B cell (primary cell): ENCODE data around the gene MCF2L.

Source experiments
- EZH2 ChIP-seq: IDR thresholded peaks from 2 replicates; pipeline ENCODE4 v1.6.1; 2012; ENCODE audit warnings: borderline replicate concordance, low read depth, mild to moderate bottlenecking, moderate library complexity, low read length; ENCODE audit not compliant: insufficient read depth, poor library complexity, severe bottlenecking
- TF ChIP-seq, protein P1 (sequence below): fragments of 200-600 bp; IDR thresholded peaks from one replicate; pipeline ENCODE4 v1.8.0; 2022; ENCODE audit warnings: antibody characterized with exemption, mild to moderate bottlenecking

DNA sequence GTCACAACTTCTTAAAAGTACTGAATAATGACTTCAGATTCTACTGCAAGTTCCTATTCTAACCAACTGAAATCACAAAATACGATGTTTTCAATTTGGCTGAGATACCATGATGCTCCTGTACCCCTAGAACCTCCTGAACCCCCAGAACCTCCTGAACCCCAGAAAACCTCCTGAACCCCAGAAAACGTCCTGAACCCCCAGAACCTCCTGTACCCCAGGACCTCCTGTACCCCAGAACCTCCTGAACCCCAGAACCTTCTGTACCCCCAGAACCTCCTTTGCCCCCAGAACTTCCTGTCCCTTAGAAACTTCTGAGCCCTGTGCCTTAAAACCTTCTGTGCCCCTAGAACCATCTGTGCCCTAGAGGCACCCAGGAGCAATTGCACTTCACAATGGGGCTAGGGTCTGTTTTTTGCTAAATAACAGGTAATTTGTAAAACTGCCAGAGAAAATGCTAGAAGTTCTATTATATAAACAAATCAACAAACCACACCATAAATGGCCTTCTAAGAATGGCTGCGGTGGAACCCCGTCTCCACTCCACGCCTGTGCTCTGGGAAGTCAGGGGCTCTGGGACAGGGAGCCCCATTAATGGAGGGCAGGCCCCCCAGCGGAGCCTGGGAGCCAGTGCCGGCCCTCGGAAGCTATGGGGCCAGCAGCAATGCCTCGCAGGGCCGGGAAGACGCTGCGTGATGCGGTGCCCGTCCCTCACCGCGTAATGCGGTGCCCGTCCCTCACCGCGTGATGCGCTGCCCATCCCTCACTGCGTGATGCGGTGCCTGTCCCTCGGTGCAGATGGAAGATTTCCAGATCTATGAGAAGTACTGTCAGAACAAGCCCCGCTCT lies 115.3 kb downstream of the MCF2L start:
- TF ChIP-seq, protein P1, sequence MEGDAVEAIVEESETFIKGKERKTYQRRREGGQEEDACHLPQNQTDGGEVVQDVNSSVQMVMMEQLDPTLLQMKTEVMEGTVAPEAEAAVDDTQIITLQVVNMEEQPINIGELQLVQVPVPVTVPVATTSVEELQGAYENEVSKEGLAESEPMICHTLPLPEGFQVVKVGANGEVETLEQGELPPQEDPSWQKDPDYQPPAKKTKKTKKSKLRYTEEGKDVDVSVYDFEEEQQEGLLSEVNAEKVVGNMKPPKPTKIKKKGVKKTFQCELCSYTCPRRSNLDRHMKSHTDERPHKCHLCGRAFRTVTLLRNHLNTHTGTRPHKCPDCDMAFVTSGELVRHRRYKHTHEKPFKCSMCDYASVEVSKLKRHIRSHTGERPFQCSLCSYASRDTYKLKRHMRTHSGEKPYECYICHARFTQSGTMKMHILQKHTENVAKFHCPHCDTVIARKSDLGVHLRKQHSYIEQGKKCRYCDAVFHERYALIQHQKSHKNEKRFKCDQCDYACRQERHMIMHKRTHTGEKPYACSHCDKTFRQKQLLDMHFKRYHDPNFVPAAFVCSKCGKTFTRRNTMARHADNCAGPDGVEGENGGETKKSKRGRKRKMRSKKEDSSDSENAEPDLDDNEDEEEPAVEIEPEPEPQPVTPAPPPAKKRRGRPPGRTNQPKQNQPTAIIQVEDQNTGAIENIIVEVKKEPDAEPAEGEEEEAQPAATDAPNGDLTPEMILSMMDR, result no peak
- no peak for TF ChIP-seq EZH2
